SKM-1 (cell line): ENCODE measurements around the gene SSTR3.

Experiments
- DNase-seq: peaks from one replicate; lab custom pipeline; 2025; ENCODE audit not compliant: unreplicated experiment; lab: John Stamatoyannopoulos, UW

SSTR3 gene

GRCh38 chr22:37154925-37155712 is 57.2 kb downstream of the SSTR3 start:
- DNase-seq, result no peak
